IMR-90 (cell line): ENCODE results near the gene ABCA4. TPM values are rescaled to one million over a fixed set of nuclear protein-coding genes. Genes with fewer than 3 reads are reported as not detected.

Experiments
- ATAC-seq: fragments of 200-7000 bp; cut with Tn5 transposase; 2 replicates; pipeline ENCODE4 v1.9.1; 2020; ENCODE audit warnings: low read depth, mild to moderate bottlenecking, moderate library complexity
- BruUV-seq: library from RNA; stranded (reverse); fragments of 400-500 nt; replicated peaks from 2 replicates; lab custom pipeline; 2021; lab: Mats Ljungman, UMichigan
- CTCF ChIA-PET: fragments of 300-600 bp; formaldehyde crosslinking; extraction: SDS; loops from one replicate; lab custom pipeline; 2021; ENCODE audit warnings: antibody characterized with exemption; lab: Yijun Ruan, JAX
- POLR2A ChIA-PET: fragments of 300-600 bp; sonication (Branson Sonifier 250); formaldehyde crosslinking; loops from one replicate; lab custom pipeline; 2022; ENCODE audit warnings: antibody characterized with exemption; ENCODE audit not compliant: unreplicated experiment; lab: Charles Lee
- DNase-seq: peaks from one replicate; pipeline ENCODE4 v3.0.0; 2013
- H2AFZ ChIP-seq: replicated peaks from 2 replicates; pipeline ENCODE3; 2013; ENCODE audit warnings: low read length, mild to moderate bottlenecking; ENCODE audit not compliant: poor library complexity
- H2AK5ac ChIP-seq: 2 replicates; pipeline ENCODE4 v1.6.1; 2013; ENCODE audit warnings: low read depth, low read length, inconsistent platforms
- H2AK9ac ChIP-seq: replicated peaks from 2 replicates; pipeline ENCODE3; 2013; ENCODE audit warnings: mild to moderate bottlenecking, low read depth, low read length, moderate library complexity; ENCODE audit not compliant: poor library complexity
- H2BK120ac ChIP-seq: 2 replicates; pipeline ENCODE4 v1.6.1; 2013; ENCODE audit warnings: low read depth, low read length, inconsistent platforms
- H2BK15ac ChIP-seq: 3 replicates; pipeline ENCODE4 v1.6.1; 2013; ENCODE audit warnings: low read depth, low read length, inconsistent platforms
- H2BK20ac ChIP-seq: 2 replicates; pipeline ENCODE4 v1.6.1; 2013; ENCODE audit warnings: low read depth, mild to moderate bottlenecking, inconsistent platforms, low read length, moderate library complexity
- H2BK5ac ChIP-seq: 2 replicates; pipeline ENCODE4 v1.6.1; 2013; ENCODE audit warnings: mild to moderate bottlenecking, low read depth, low read length, inconsistent platforms; ENCODE audit not compliant: poor library complexity, severe bottlenecking
- H3K14ac ChIP-seq: replicated peaks from 2 replicates; pipeline ENCODE4 v1.6.1; 2013; ENCODE audit warnings: low read depth, low read length, inconsistent platforms
- H3K18ac ChIP-seq: 2 replicates; pipeline ENCODE4 v1.6.1; 2013; ENCODE audit warnings: low read depth, low read length, control low read depth
- H3K23ac ChIP-seq: 2 replicates; pipeline ENCODE4 v1.6.1; 2013; ENCODE audit warnings: low read depth, low read length, inconsistent platforms
- H3K27ac ChIP-seq: 2 replicates; pipeline ENCODE4 v1.5.1; 2013; ENCODE audit warnings: mild to moderate bottlenecking, control low read depth, low read length; ENCODE audit not compliant: insufficient read depth
- H3K27me3 ChIP-seq: 2 replicates; pipeline ENCODE4 v1.6.1; 2013; ENCODE audit warnings: low read length; ENCODE audit not compliant: control insufficient read depth, insufficient read depth
- H3K36me3 ChIP-seq: 2 replicates; pipeline ENCODE4 v1.6.1; 2013; ENCODE audit warnings: low read length, mixed read lengths; ENCODE audit not compliant: control insufficient read depth, insufficient read depth
- H3K4ac ChIP-seq: 2 replicates; pipeline ENCODE4 v1.6.1; 2013; ENCODE audit warnings: low read depth, low read length, inconsistent platforms
- H3K4me1 ChIP-seq: 2 replicates; pipeline ENCODE4 v1.6.1; 2013; ENCODE audit warnings: low read length, mixed read lengths; ENCODE audit not compliant: control insufficient read depth, insufficient read depth
- H3K4me2 ChIP-seq: 2 replicates; pipeline ENCODE4 v1.6.1; 2013; ENCODE audit warnings: low read depth, mild to moderate bottlenecking, control low read depth, low read length, moderate library complexity
- H3K4me3 ChIP-seq: 2 replicates; pipeline ENCODE4 v1.5.1; 2013; ENCODE audit warnings: low read depth, mild to moderate bottlenecking, control low read depth, low read length, moderate library complexity; ENCODE audit not compliant: insufficient read depth
- H3K56ac ChIP-seq: 2 replicates; pipeline ENCODE4 v1.6.1; 2013; ENCODE audit warnings: low read length, inconsistent platforms; ENCODE audit not compliant: insufficient read depth; ENCODE audit errors: extremely low read depth
- H3K79me1 ChIP-seq, 2 experiments: 2 replicates each; pipeline ENCODE4 v1.6.1; 2013; ENCODE audit warnings: low read length in 2 of 2, inconsistent platforms in 1 of 2, low read depth in 1 of 2
- H3K9ac ChIP-seq: 2 replicates; pipeline ENCODE4 v1.6.1; 2013; ENCODE audit warnings: low read depth, low read length, control low read depth
- H3K9me1 ChIP-seq: 2 replicates; pipeline ENCODE4 v1.6.1; 2013; ENCODE audit warnings: low read length, inconsistent platforms; ENCODE audit not compliant: insufficient read depth
- H3K9me3 ChIP-seq: 2 replicates; pipeline ENCODE4 v1.6.1; 2013; ENCODE audit warnings: low read length; ENCODE audit not compliant: control insufficient read depth, insufficient read depth
- H4K20me1 ChIP-seq: 2 replicates; pipeline ENCODE4 v1.6.1; 2013; ENCODE audit warnings: low read length, inconsistent platforms; ENCODE audit not compliant: insufficient read depth
- H4K5ac ChIP-seq: 2 replicates; pipeline ENCODE4 v1.6.1; 2013; ENCODE audit warnings: mild to moderate bottlenecking, low read depth, low read length, control low read depth
- H4K8ac ChIP-seq, 2 experiments: 2 replicates each; pipeline ENCODE4 v1.6.1; 2013; ENCODE audit warnings: low read depth in 2 of 2, low read length in 2 of 2, control low read depth in 1 of 2, inconsistent platforms in 1 of 2
- H4K91ac ChIP-seq: 2 replicates; pipeline ENCODE4 v1.6.1; 2013; ENCODE audit warnings: low read depth, low read length, inconsistent platforms; ENCODE audit not compliant: insufficient read depth
- BHLHE40 ChIP-seq: fragments of 150-350 bp; IDR thresholded peaks from 2 replicates; pipeline ENCODE4 v1.6.1; 2016; ENCODE audit warnings: mild to moderate bottlenecking, low read depth, low read length
- CEBPB ChIP-seq: IDR thresholded peaks from 2 replicates; pipeline ENCODE4 v1.6.1; 2012; ENCODE audit warnings: low read depth, low read length, improper control_type of control experiment
- MAFK ChIP-seq: IDR thresholded peaks from 2 replicates; pipeline ENCODE4 v1.6.1; 2012; ENCODE audit warnings: low read depth, low read length, improper control_type of control experiment
- MXI1 ChIP-seq: IDR thresholded peaks from 2 replicates; pipeline ENCODE4 v1.6.1; 2012; ENCODE audit warnings: low read depth, mild to moderate bottlenecking, low read length, moderate library complexity, borderline replicate concordance
- NFE2L2 ChIP-seq: fragments of 150-350 bp; IDR thresholded peaks from 2 replicates; pipeline ENCODE4 v1.6.1; 2016; ENCODE audit warnings: low read depth, mild to moderate bottlenecking, low read length
- WGBS, 2 experiments: methylation state at CpG; one replicate each; pipeline versions ENCODE4 v1.1.5 to v1.1.7; 2013; ENCODE audit warnings: missing lambda C conversion rate in 2 of 2; ENCODE audit not compliant: insufficient read length in 1 of 2; ENCODE audit errors: extremely low coverage in 2 of 2; 5-methylcytosine and 5-hydroxymethylcytosine counted together
- dilution Hi-C: fragments of 300-500 bp; cut with HindIII; formaldehyde crosslinking; loops from one replicate; pipeline ENCODE4 v1.14.3; 2018; ENCODE audit warnings: low sequenced_read_pairs; ENCODE audit not compliant: unreplicated experiment
- in situ Hi-C: fragments of 300-500 bp; cut with MboI; formaldehyde crosslinking; loops from 3 replicates; pipeline ENCODE4 v1.14.3; 2019; ENCODE audit warnings: low sequenced_read_pairs, inconsistent platforms, mixed read lengths
- intact Hi-C: fragments of 100-400 bp; cut with micrococcal nuclease; formaldehyde crosslinking; loops from 2 replicates; pipeline ENCODE4 v1.10.0; 2022
- polyA plus RNA-seq, 3 experiments: library from polyadenylated mRNA; depleted of rRNA; stranded (reverse); fragments of >200 nt; gene quantifications; 2 replicates each; pipeline ENCODE4 v1.2.3, GENCODE V29; 2012; ENCODE audit warnings: low replicate concordance in 1 of 3
- total RNA-seq: library from RNA; depleted of rRNA; stranded (reverse); fragments of >200 nt; gene quantifications from 2 replicates; pipeline ENCODE4 v1.2.3, GENCODE V29; 2012

Gene ABCA4
- total and polyA plus RNA-seq, 2 of the 4 experiments (the other 2 are of a cell fraction), result under 0.01 to 0.36 TPM

- ChIA-PET POLR2A (no interaction called here), CTCF (interaction anchor here (0.5 to 1.0 kb wide), 2 partner anchors 14 to 79 kb away, joined by 3 to 7 read pairs; no protein-coding TSS in a partner anchor)
- BruUV-seq, result no TSS peak
- Histone ChIP-seq H3K18ac (no peak overlapping the region; the same call in 1 of the 2 replicates), H3K23ac (no peak overlapping the region), H2AK9ac (no peak overlapping the region), H4K20me1 (no peaks in the 10 kb centered on the region), H2BK5ac (peak overlapping the region; percentile 61), H3K4ac (no peak overlapping the region), H3K79me1 (no peaks in the 10 kb centered on the region), H3K9ac (no peak overlapping the region), H3K36me3 (no peaks in the 10 kb centered on the region), H2AK5ac (no peak overlapping the region), H4K5ac (no peak overlapping the region), H3K56ac (no peak overlapping the region), H4K8ac (no peak overlapping the region), H3K27me3 (peaks cover 4% of the 10 kb centered on the region; the same call in 1 of the 2 replicates), H3K27ac (peak overlapping the region; percentile 40; the same call in 1 of the 2 replicates), H3K9me3 (no peaks in the 10 kb centered on the region), H3K14ac (no peak overlapping the region), H2BK120ac (no peak overlapping the region; the same call in 1 of the 2 replicates), H3K4me3 (no peak overlapping the region), H2AFZ (no peak overlapping the region), H3K4me2 (peak overlapping the region; percentile 38), H3K4me1 (peaks cover 14% of the 10 kb centered on the region), H3K9me1 (no peaks in the 10 kb centered on the region), H4K91ac (no peak overlapping the region), H2BK20ac (no peak overlapping the region), H2BK15ac (no peak overlapping the region)
- dilution Hi-C loops (no loop called here), intact Hi-C loops (no loop called here), in situ Hi-C loops (no loop called here)
- peak; percentile 82 for ATAC-seq
- DNase-seq, result peak; percentile 85
- WGBS, 2 experiments, result 20% methylated on average over 1 of the region's 3 CpGs; no CpG with 5 or more reads in 1 of the 2 experiments
- TF ChIP-seq NFE2L2, result 0 out of 2 replicates have a peak, but pooled peaks have one; percentile 22
- peak; percentile 87 for TF ChIP-seq MAFK
- TF ChIP-seq CEBPB, result peak; percentile 31; the same call in 1 of the 2 replicates
- no peak for TF ChIP-seq BHLHE40
- TF ChIP-seq MXI1, result 0 out of 2 replicates have a peak, but pooled peaks have one; percentile 30
Observed at GRCh38 chr1:93988634-93989350, 132.2 kb downstream of the ABCA4 start.
